IMR-90 (cell line): ENCODE measurements around the gene AIRE. TPM values are rescaled to one million over a fixed set of nuclear protein-coding genes. Genes with fewer than 3 reads are reported as not detected.

Source experiments
- ATAC-seq: fragments of 200-7000 bp; cut with Tn5 transposase; 2 replicates; pipeline ENCODE4 v1.9.1; 2020; ENCODE audit warnings: low read depth, mild to moderate bottlenecking, moderate library complexity
- BruUV-seq: library from RNA; stranded (reverse); fragments of 400-500 nt; replicated peaks from 2 replicates; lab custom pipeline; 2021; lab: Mats Ljungman, UMichigan
- CTCF ChIA-PET: fragments of 300-600 bp; formaldehyde crosslinking; extraction: SDS; loops from one replicate; lab custom pipeline; 2021; ENCODE audit warnings: antibody characterized with exemption; lab: Yijun Ruan, JAX
- POLR2A ChIA-PET: fragments of 300-600 bp; sonication (Branson Sonifier 250); formaldehyde crosslinking; loops from one replicate; lab custom pipeline; 2022; ENCODE audit warnings: antibody characterized with exemption; ENCODE audit not compliant: unreplicated experiment; lab: Charles Lee
- DNase-seq: peaks from one replicate; pipeline ENCODE4 v3.0.0; 2013
- H2AFZ ChIP-seq: replicated peaks from 2 replicates; pipeline ENCODE3; 2013; ENCODE audit warnings: low read length, mild to moderate bottlenecking; ENCODE audit not compliant: poor library complexity
- H2AK5ac ChIP-seq: 2 replicates; pipeline ENCODE4 v1.6.1; 2013; ENCODE audit warnings: low read depth, low read length, inconsistent platforms
- H2AK9ac ChIP-seq: replicated peaks from 2 replicates; pipeline ENCODE3; 2013; ENCODE audit warnings: mild to moderate bottlenecking, low read depth, low read length, moderate library complexity; ENCODE audit not compliant: poor library complexity
- H2BK120ac ChIP-seq: 2 replicates; pipeline ENCODE4 v1.6.1; 2013; ENCODE audit warnings: low read depth, low read length, inconsistent platforms
- H2BK15ac ChIP-seq: 3 replicates; pipeline ENCODE4 v1.6.1; 2013; ENCODE audit warnings: low read depth, low read length, inconsistent platforms
- H2BK20ac ChIP-seq: 2 replicates; pipeline ENCODE4 v1.6.1; 2013; ENCODE audit warnings: low read depth, mild to moderate bottlenecking, inconsistent platforms, low read length, moderate library complexity
- H2BK5ac ChIP-seq: 2 replicates; pipeline ENCODE4 v1.6.1; 2013; ENCODE audit warnings: mild to moderate bottlenecking, low read depth, low read length, inconsistent platforms; ENCODE audit not compliant: poor library complexity, severe bottlenecking
- H3K14ac ChIP-seq: replicated peaks from 2 replicates; pipeline ENCODE4 v1.6.1; 2013; ENCODE audit warnings: low read depth, low read length, inconsistent platforms
- H3K18ac ChIP-seq: 2 replicates; pipeline ENCODE4 v1.6.1; 2013; ENCODE audit warnings: low read depth, low read length, control low read depth
- H3K23ac ChIP-seq: 2 replicates; pipeline ENCODE4 v1.6.1; 2013; ENCODE audit warnings: low read depth, low read length, inconsistent platforms
- H3K27ac ChIP-seq: 2 replicates; pipeline ENCODE4 v1.5.1; 2013; ENCODE audit warnings: mild to moderate bottlenecking, control low read depth, low read length; ENCODE audit not compliant: insufficient read depth
- H3K27me3 ChIP-seq: 2 replicates; pipeline ENCODE4 v1.6.1; 2013; ENCODE audit warnings: low read length; ENCODE audit not compliant: control insufficient read depth, insufficient read depth
- H3K36me3 ChIP-seq: 2 replicates; pipeline ENCODE4 v1.6.1; 2013; ENCODE audit warnings: low read length, mixed read lengths; ENCODE audit not compliant: control insufficient read depth, insufficient read depth
- H3K4ac ChIP-seq: 2 replicates; pipeline ENCODE4 v1.6.1; 2013; ENCODE audit warnings: low read depth, low read length, inconsistent platforms
- H3K4me1 ChIP-seq: 2 replicates; pipeline ENCODE4 v1.6.1; 2013; ENCODE audit warnings: low read length, mixed read lengths; ENCODE audit not compliant: control insufficient read depth, insufficient read depth
- H3K4me2 ChIP-seq: 2 replicates; pipeline ENCODE4 v1.6.1; 2013; ENCODE audit warnings: low read depth, mild to moderate bottlenecking, control low read depth, low read length, moderate library complexity
- H3K4me3 ChIP-seq: 2 replicates; pipeline ENCODE4 v1.5.1; 2013; ENCODE audit warnings: low read depth, mild to moderate bottlenecking, control low read depth, low read length, moderate library complexity; ENCODE audit not compliant: insufficient read depth
- H3K56ac ChIP-seq: 2 replicates; pipeline ENCODE4 v1.6.1; 2013; ENCODE audit warnings: low read length, inconsistent platforms; ENCODE audit not compliant: insufficient read depth; ENCODE audit errors: extremely low read depth
- H3K79me1 ChIP-seq, 2 experiments: 2 replicates each; pipeline ENCODE4 v1.6.1; 2013; ENCODE audit warnings: low read length in 2 of 2, inconsistent platforms in 1 of 2, low read depth in 1 of 2
- H3K9ac ChIP-seq: 2 replicates; pipeline ENCODE4 v1.6.1; 2013; ENCODE audit warnings: low read depth, low read length, control low read depth
- H3K9me1 ChIP-seq: 2 replicates; pipeline ENCODE4 v1.6.1; 2013; ENCODE audit warnings: low read length, inconsistent platforms; ENCODE audit not compliant: insufficient read depth
- H3K9me3 ChIP-seq: 2 replicates; pipeline ENCODE4 v1.6.1; 2013; ENCODE audit warnings: low read length; ENCODE audit not compliant: control insufficient read depth, insufficient read depth
- H4K20me1 ChIP-seq: 2 replicates; pipeline ENCODE4 v1.6.1; 2013; ENCODE audit warnings: low read length, inconsistent platforms; ENCODE audit not compliant: insufficient read depth
- H4K5ac ChIP-seq: 2 replicates; pipeline ENCODE4 v1.6.1; 2013; ENCODE audit warnings: mild to moderate bottlenecking, low read depth, low read length, control low read depth
- H4K8ac ChIP-seq, 2 experiments: 2 replicates each; pipeline ENCODE4 v1.6.1; 2013; ENCODE audit warnings: low read depth in 2 of 2, low read length in 2 of 2, control low read depth in 1 of 2, inconsistent platforms in 1 of 2
- H4K91ac ChIP-seq: 2 replicates; pipeline ENCODE4 v1.6.1; 2013; ENCODE audit warnings: low read depth, low read length, inconsistent platforms; ENCODE audit not compliant: insufficient read depth
- CEBPB ChIP-seq: IDR thresholded peaks from 2 replicates; pipeline ENCODE4 v1.6.1; 2012; ENCODE audit warnings: low read depth, low read length, improper control_type of control experiment
- CHD1 ChIP-seq: IDR thresholded peaks from 2 replicates; pipeline ENCODE4 v1.6.1; 2012; ENCODE audit warnings: low read depth, low read length, improper control_type of control experiment
- MAFK ChIP-seq: IDR thresholded peaks from 2 replicates; pipeline ENCODE4 v1.6.1; 2012; ENCODE audit warnings: low read depth, low read length, improper control_type of control experiment
- POLR2A ChIP-seq: IDR thresholded peaks from 2 replicates; pipeline ENCODE4 v1.6.1; 2012; ENCODE audit warnings: mild to moderate bottlenecking, low read depth, low read length
- RAD21 ChIP-seq: IDR thresholded peaks from 2 replicates; pipeline ENCODE4 v1.6.1; 2012; ENCODE audit warnings: low read length, improper control_type of control experiment
- RCOR1 ChIP-seq: IDR thresholded peaks from 2 replicates; pipeline ENCODE4 v1.6.1; 2012; ENCODE audit warnings: mild to moderate bottlenecking, low read length, improper control_type of control experiment; ENCODE audit not compliant: insufficient replicate concordance
- WGBS, 2 experiments: methylation state at CpG; one replicate each; pipeline versions ENCODE4 v1.1.5 to v1.1.7; 2013; ENCODE audit warnings: missing lambda C conversion rate in 2 of 2; ENCODE audit not compliant: insufficient read length in 1 of 2; ENCODE audit errors: extremely low coverage in 2 of 2; 5-methylcytosine and 5-hydroxymethylcytosine counted together
- dilution Hi-C: fragments of 300-500 bp; cut with HindIII; formaldehyde crosslinking; loops from one replicate; pipeline ENCODE4 v1.14.3; 2018; ENCODE audit warnings: low sequenced_read_pairs; ENCODE audit not compliant: unreplicated experiment
- in situ Hi-C: fragments of 300-500 bp; cut with MboI; formaldehyde crosslinking; loops from 3 replicates; pipeline ENCODE4 v1.14.3; 2019; ENCODE audit warnings: low sequenced_read_pairs, inconsistent platforms, mixed read lengths
- intact Hi-C: fragments of 100-400 bp; cut with micrococcal nuclease; formaldehyde crosslinking; loops from 2 replicates; pipeline ENCODE4 v1.10.0; 2022
- polyA plus RNA-seq, 3 experiments: library from polyadenylated mRNA; depleted of rRNA; stranded (reverse); fragments of >200 nt; gene quantifications; 2 replicates each; pipeline ENCODE4 v1.2.3, GENCODE V29; 2012; ENCODE audit warnings: low replicate concordance in 1 of 3
- total RNA-seq: library from RNA; depleted of rRNA; stranded (reverse); fragments of >200 nt; gene quantifications from 2 replicates; pipeline ENCODE4 v1.2.3, GENCODE V29; 2012

The AIRE gene
- total and polyA plus RNA-seq, 2 of the 4 experiments (the other 2 are of a cell fraction), result 0.05 TPM; not detected in 1

DNA sequence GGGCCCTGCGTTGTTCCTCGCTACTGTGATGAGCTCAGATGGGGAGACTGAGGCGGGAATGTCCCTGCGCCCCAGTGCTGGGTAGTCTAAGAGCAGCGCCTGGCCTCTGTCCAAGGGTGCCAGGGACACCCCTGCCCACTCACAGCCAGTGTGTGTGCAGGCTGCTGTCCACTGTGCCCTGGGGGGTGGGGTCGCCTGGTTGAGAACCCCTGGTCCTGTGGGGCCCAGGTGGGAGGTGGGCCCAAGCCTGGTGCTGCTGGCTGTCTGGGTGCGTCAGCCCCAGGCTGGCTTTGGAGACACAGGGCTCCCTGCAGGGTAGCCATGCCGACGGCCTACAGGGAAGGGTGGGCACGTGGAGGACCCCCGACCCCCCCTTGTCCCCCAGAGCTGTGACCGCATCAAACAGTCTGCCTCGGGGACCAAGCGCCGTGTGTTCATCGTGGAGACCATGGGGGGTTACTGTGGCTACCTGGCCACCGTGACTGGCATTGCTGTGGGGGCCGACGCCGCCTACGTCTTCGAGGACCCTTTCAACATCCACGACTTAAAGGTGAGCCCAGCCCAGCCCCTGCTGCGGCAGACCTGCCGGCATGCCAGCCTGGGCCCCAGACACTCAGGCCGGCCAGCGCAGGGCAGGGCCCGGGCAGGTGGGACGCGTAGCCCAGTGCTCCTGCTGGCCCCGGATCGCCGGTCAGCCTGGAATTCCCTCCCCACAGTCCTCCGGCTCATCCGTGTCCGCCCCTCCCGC, 38.6 kb downstream of the AIRE start:
- ChIA-PET CTCF (no interaction called here), POLR2A (no interaction called here)
- Histone ChIP-seq H3K23ac (no peak overlapping the region), H3K4me1 (no peaks in the 10 kb centered on the region), H2BK120ac (no peak overlapping the region), H4K20me1 (peaks cover 11% of the 10 kb centered on the region), H2AFZ (no peak overlapping the region), H2BK20ac (no peak overlapping the region), H3K9me1 (no peaks in the 10 kb centered on the region), H3K79me1 (no peaks in the 10 kb centered on the region), H2AK5ac (no peak overlapping the region), H3K56ac (no peak overlapping the region), H3K27me3 (no peaks in the 10 kb centered on the region), H3K14ac (no peak overlapping the region), H2BK15ac (no peak overlapping the region), H3K4me2 (no peak overlapping the region), H3K18ac (no peak overlapping the region), H2BK5ac (no peak overlapping the region), H3K4me3 (no peak overlapping the region), H3K9me3 (no peaks in the 10 kb centered on the region), H2AK9ac (no peak overlapping the region), H3K4ac (no peak overlapping the region), H3K9ac (no peak overlapping the region), H4K91ac (no peak overlapping the region), H3K27ac (no peak overlapping the region), H4K8ac (no peak overlapping the region), H3K36me3 (peaks cover 61% of the 10 kb centered on the region), H4K5ac (no peak overlapping the region)
- dilution Hi-C loops, result no loop called here
- in situ Hi-C loops, result no loop called here
- BruUV-seq, result no TSS peak
- WGBS, 2 experiments, result 95% methylated on average over 13 of the region's 37 CpGs; no CpG with 5 or more reads in 1 of the 2 experiments
- TF ChIP-seq RCOR1 (no peak), CHD1 (no peak), MAFK (no peak), CEBPB (no peak), POLR2A (no peak), RAD21 (no peak)
- intact Hi-C loops, result no loop called here
- ATAC-seq, result no peak
- DNase-seq, result no peak
